Erythroblast (primary cell): Measurements from ENCODE around the gene MED10.

Experiments used
- GATA1 ChIP-seq: IDR thresholded peaks from 2 replicates; pipeline ENCODE4 v1.6.1; 2011; ENCODE audit warnings: low read depth, mild to moderate bottlenecking, control low read depth, low read length, moderate library complexity
- POLR2A ChIP-seq: IDR thresholded peaks from 2 replicates; pipeline ENCODE4 v1.6.1; 2011; ENCODE audit warnings: mild to moderate bottlenecking, low read length

DNA sequence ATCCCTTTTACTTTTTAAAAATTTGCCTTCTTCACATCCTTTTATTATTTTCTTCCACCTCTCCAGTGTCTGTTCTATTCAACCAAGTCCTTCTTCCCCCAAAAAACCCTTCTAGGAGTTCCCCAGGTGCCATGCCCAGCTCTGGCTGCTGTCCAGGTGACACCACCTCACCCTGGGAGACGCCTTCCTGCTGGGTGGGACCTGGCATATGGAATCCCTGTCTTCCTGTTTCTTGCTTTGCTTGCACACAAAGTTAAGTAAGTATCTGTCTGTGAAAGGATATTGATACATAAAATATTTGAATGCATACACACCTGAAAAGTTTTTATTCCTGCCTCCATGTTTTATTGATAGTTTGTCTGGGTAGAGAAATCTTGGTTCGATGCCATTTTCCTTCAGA, 23.1 kb upstream of the MED10 start:
- TF ChIP-seq POLR2A (no peak), GATA1 (no peak)
